Left lobe of liver (tissue), 2 donors: ENCODE measurements around the gene RASSF4. TPM values are rescaled to one million over a fixed set of nuclear protein-coding genes. Genes with fewer than 3 reads are reported as not detected.
A peak's percentile ranks its signal among the peaks of the same experiment; 100 is the strongest.

Experiments
- ATAC-seq: fragments of 200-7000 bp; cut with Tn5 transposase; one replicate; pipeline ENCODE4 v1.9.1; 2020; ENCODE audit warnings: mild to moderate bottlenecking, moderate library complexity
- DNase-seq: peaks from one replicate; pipeline ENCODE4 v3.0.0-alpha.2; 2020; ENCODE audit warnings: low spot score
- total RNA-seq: library from RNA; stranded (reverse); gene quantifications from one replicate; pipeline ENCODE4 v1.2.1, GENCODE V29; 2021
- donor health status: DM: no; HTN: no; CAD: no; lungs with moderate emphysema.
- donor health status: DM: no; HTN: yes; CAD: no.

RASSF4 gene
- total RNA-seq, 1 donor from 2014 or later, result 25.0 TPM

DNA sequence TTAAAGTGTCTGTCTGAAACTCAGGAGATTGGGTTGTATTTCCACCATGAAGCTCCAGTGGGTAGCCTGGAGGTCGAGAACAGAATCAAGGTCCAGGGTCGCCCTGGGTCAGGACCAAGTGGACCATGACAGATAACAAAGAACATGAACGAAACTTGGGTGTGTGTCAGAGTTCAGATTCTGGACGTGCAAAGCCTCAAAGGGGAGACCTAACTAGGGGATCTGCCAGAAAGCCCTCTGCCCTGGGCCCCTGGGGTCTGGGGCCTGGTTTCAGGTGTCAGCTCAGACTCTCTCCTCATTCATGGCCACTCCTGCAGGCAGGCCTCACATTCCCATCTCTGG lies 1.6 kb downstream of the RASSF4 start:
- ATAC-seq (no peak), DNase-seq (peak; percentile 48)

DNA sequence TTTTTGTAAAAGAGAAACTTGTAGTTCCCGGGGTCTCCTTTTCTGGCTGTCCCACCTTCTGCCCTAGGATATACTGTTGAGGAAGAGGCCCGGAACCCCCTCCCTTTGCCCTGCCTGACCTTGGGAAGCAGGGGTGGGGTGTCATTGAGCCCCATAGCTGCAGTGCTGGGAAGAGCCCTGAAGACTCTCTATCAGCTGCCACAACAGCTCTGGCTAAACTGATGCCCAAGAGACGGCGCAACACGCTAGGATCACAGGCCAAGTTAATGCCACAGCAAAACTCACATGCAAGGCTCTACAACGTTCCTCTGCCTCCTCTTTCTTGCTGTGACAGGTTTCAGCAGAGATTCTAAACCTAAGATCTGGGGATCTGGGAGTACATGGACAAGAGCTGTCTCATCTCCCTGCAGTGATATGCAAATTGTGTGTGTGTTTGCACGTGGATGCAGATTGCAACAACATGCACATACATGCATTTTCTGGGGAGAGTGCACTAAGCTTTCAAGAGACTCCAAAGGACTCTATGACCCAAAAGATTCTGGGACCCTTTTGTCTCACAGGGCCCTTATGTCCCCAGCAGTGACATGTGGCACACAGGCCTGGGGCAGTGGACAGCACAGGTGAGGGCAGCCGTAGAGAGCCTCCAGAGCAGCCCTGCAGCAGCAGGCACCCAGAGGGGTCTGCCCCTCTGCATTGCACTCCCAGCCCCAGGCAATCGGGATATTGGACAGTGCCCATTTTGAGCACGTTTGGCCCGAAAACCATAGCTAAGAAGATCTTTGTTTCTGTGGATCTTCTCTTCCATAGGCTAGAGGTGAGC lies 2.5 kb downstream of the RASSF4 start:
- DNase-seq, result peak; percentile 39
- no peak for ATAC-seq

DNA sequence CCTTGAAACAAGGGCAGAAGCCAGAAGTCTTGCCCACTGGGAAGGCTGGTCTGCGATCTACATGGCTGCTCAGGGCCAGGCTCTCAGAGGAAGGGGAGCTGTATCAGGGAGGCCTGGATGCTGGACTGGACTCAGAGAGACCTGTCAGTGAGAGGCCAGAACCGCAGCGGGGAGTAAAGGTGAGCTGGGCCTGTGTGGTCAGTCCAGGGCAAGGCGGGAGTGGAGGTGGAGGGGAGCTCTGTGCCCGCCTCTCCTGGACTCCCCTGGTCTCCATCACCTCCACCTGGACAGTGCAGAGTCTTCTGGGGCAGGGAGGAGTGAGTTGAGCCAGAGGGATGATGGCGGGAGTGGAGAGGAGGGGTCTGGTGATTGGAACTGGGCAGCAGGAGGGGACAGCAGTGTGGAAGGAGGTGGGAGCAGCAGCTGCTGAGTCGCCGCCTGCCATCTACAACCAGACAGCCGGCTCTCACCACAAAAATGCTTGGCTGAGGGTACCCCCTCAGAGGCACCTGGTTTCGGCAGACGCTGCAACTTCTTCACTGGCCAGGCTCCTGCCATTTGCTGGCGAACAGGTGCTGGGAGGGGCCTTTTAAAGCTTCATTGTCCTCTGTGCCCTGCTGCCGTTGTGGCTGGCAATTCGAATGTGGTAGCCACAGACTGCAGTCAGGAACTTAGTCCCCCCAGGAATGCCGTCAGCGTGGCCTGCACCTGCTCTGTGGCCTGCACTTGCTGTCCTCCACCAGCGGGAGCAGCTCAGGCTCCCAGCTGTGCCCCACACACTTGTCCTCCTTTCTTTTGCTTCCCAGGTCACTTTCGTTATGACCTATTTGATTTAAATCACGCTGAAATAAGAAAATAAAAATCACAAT lies 3.5 kb downstream of the RASSF4 start:
- peak; percentile 43 for DNase-seq
- peak; percentile 4 for ATAC-seq

DNA sequence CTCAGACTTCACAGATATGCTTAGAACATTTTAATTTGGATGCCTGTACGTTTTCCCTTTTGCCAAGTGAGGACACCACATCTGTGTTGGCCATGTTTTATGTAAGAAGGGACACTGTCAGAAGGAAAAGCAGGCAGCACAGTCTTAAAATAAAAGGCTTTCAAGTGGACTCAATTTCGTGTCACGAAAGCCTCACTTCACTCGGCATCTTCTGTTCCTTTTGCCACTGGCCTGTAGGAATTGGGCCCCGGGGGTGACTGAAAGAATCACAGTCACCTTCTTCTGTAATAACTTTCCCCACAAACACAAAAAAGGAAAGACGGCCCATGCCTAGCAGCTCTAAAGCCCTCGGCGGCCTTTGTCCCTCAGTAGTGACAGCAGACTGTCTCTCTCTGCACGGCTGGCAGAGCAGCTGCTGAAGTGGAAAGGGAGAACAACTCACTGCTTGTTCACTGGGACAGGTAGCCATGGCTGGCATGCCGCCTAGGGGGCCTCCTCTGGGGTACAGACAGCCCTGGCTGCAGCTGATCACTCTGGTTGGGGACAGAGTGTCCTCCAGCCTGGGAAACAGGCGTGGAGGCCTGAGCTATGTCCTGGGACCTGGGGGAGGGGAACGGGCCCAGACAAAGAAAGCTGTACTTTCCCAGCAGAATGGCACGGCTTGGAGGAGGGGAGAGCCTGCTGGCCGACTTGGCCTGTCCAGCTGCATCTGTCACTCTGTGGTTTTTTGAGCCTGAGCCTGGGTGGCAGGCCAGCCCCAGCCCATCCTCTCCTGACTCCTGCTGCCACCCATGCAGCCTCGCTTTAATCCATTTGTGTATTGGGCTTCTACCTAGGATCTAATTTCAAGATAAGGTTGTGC lies 4.4 kb downstream of the RASSF4 start:
- ATAC-seq (peak; percentile 47), DNase-seq (peak; percentile 74)

GRCh38 chr10:44965104-44965503 lies 5.5 kb downstream of the RASSF4 start:
- no peak for DNase-seq
- no peak for ATAC-seq

- peak; percentile 37 for DNase-seq
- ATAC-seq, result no peak
Observed at GRCh38 chr10:44965651-44966097, 6.1 kb downstream of the RASSF4 start.

DNA sequence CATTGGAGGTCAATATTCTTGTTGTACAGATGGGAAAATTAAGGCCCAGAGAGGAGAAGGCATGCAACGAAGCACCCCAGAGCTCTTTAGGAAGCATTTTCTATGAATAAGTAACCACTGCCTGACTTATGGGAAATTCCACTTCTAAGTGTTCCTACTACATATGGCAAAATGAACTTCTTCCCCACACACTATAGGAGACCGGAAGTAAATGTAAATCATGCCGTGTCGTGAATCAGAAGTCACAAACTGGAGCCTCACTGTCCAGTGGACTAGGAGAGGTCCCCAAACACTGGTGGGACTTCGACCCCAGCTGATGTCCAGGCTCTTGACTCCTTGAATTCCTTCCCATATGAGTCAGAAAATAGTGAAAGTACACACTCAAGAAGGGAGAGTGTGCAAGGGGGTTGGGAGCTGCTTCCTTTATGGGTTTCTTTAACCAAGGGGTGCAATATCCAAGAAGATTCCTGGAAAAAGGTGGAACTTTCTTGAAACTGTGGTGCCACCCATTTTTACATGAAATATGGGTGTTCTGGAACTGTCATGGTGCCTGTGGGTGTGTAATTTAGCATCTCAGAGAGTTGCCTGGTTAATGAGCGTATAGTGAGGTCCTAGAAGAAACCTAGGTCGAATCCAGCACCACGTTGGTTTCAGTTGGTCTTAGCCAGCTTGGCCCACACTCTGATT lies 6.7 kb downstream of the RASSF4 start:
- ATAC-seq, result no peak
- peak; percentile 28 for DNase-seq

DNA sequence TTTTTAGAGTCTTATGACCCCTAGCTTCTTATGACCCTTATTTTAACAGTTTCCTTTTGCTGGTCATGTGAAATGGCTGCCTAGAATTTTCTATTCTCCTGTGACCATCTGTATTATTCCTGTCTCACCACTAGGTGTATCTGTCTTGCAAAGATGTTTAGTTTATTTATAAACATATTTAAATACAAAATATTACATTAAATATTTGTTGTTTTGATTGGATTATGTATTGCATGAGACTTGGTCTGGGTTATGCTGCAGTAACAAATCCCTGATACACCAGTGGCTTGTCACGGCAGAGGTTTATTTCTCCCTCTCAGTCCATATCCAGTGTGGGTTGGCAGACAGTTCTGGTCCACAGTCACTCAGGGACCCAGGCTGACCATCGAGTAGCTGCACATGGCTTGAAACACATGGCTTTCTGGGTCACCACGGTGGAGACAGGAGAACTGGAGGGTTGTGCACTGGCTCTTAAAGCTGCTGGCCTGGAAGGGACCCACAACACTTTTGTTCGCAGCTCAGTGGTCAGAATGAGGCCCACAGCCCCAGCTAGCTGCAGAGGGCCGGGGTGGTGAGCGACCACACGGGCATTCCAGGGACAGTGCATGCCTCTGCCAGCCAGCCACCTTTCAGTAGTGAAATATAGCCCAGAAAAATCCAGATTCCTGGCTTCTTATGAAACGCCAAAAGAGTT lies 7.4 kb downstream of the RASSF4 start:
- DNase-seq (peak; percentile 38), ATAC-seq (no peak)

DNA sequence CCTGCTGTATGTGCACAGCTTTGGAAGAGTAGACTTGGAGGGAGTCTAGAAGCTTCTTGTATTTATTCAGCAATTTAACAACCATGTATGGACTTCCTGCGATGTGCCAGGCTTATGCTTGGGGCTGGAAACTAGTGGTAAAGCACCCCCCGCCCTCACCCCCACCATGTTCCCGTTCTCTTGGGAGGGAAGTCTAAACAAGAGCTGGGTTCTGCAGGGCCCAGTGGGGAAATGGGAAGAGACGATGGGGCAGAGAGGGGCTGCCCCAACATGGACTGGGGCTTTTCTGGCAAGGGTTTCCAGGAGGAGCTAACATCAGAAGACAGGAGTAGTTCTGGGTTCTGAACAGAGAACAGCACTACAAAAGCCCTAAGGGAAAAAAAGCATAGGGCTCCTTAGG lies 8.0 kb downstream of the RASSF4 start:
- DNase-seq (peak; percentile 44), ATAC-seq (no peak)

GRCh38 chr10:44968091-44968490 lies 8.5 kb downstream of the RASSF4 start:
- DNase-seq (peak; percentile 64), ATAC-seq (peak; percentile 31)

- ATAC-seq (no peak), DNase-seq (peak; percentile 43)
Observed at GRCh38 chr10:44968500-44969400, 9.1 kb downstream of the RASSF4 start.

DNA sequence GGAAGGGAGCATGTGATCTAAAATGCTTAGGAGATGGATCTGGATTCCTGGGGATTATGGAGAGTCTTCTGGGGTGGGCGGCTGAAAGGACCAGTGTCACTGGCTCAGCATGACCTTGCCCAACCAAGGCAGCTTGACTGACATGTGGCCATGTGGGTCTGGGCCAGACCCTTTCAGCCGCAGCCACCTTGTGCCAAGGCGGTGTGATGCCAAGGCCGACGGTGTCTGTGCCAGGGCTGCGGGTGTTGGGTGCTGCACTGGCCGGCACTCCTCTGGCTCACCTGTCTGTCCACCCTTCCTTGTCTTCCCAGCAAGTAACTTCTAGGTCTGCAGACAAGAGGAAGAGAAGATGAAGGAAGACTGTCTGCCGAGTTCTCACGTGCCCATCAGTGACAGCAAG lies 10.3 kb downstream of the RASSF4 start:
- ATAC-seq, result peak; percentile 74
- peak; percentile 81 for DNase-seq

- ATAC-seq, result no peak
- DNase-seq, result no peak
Observed at GRCh38 chr10:44970812-44971395, 11.3 kb downstream of the RASSF4 start.

- no peak for DNase-seq
- ATAC-seq, result no peak
Observed at GRCh38 chr10:44971434-44971833, 11.8 kb downstream of the RASSF4 start.

GRCh38 chr10:44971935-44972757 lies 12.5 kb downstream of the RASSF4 start:
- ATAC-seq, result no peak
- DNase-seq, result no peak

- no peak for ATAC-seq
Observed at GRCh38 chr10:44972874-44973306, 13.3 kb downstream of the RASSF4 start.

GRCh38 chr10:44973323-44974081 lies 13.9 kb downstream of the RASSF4 start:
- no peak for DNase-seq
- no peak for ATAC-seq

More at GRCh38 chr10:44972874-44973306, 13.3 kb downstream of the RASSF4 start:
- no peak for DNase-seq
